HepG2 (cell line): Measurements from ENCODE around the gene SLC16A1. TPM values are rescaled to one million over a fixed set of nuclear protein-coding genes. Genes with fewer than 3 reads are reported as not detected.

Experiments used
- ATM ChIP-seq: fragments of 450-650 bp; IDR thresholded peaks from 2 replicates; pipeline ENCODE4 v1.7.1; 2017; ENCODE audit warnings: mild to moderate bottlenecking, borderline replicate concordance
- CHD2 ChIP-seq: IDR thresholded peaks from 2 replicates; pipeline ENCODE4 v1.6.1; 2011; ENCODE audit warnings: low read depth, low read length, improper control_type of control experiment
- CREM ChIP-seq, 2 experiments: sonication (generic) in 1 of 2; formaldehyde crosslinking in 1 of 2; IDR thresholded peaks; 2 replicates each; pipeline versions ENCODE4 v1.4.0 to v1.6.1; 2016 to 2020; ENCODE audit warnings: antibody characterized with exemption in 1 of 2, mild to moderate bottlenecking in 1 of 2, missing genetic modification reagents in 1 of 2
- DPF2 ChIP-seq: sonication (generic); formaldehyde crosslinking; IDR thresholded peaks from 2 replicates; pipeline ENCODE4 v1.4.0; 2020; ENCODE audit warnings: mild to moderate bottlenecking, low read depth, missing genetic modification reagents, borderline replicate concordance
- GATAD2A ChIP-seq: IDR thresholded peaks from 2 replicates; pipeline ENCODE4 v1.6.1; 2016
- JDP2 ChIP-seq: sonication (generic); formaldehyde crosslinking; IDR thresholded peaks from 2 replicates; pipeline ENCODE4 v1.8.1; 2022; ENCODE audit warnings: missing genetic modification reagents, borderline replicate concordance
- KDM6A ChIP-seq: IDR thresholded peaks from 2 replicates; pipeline ENCODE4 v1.6.1; 2016; ENCODE audit warnings: low read depth
- MAZ ChIP-seq, 2 experiments: sonication (generic) in 1 of 2; formaldehyde crosslinking in 1 of 2; IDR thresholded peaks; 2 replicates each; pipeline versions ENCODE4 v1.5.0 to v1.6.1; 2012 to 2020; ENCODE audit warnings: low read depth in 2 of 2, mild to moderate bottlenecking in 2 of 2, borderline replicate concordance in 1 of 2, improper control_type of control experiment in 1 of 2, low read length in 1 of 2, missing genetic modification reagents in 1 of 2, moderate library complexity in 1 of 2
- MEF2D ChIP-seq: sonication (generic); formaldehyde crosslinking; IDR thresholded peaks from 2 replicates; pipeline ENCODE4 v1.5.1; 2020; ENCODE audit warnings: mild to moderate bottlenecking, missing genetic modification reagents
- MIER3 ChIP-seq: IDR thresholded peaks from 2 replicates; pipeline ENCODE4 v1.6.1; 2016; ENCODE audit warnings: missing compliant biosample characterization, borderline replicate concordance
- NR2F1 ChIP-seq, 2 experiments: fragments of 450-650 bp in 1 of 2; formaldehyde crosslinking in 1 of 2; IDR thresholded peaks; 2 replicates each; pipeline versions ENCODE4 v1.5.0 to v1.6.1; 2016 to 2020; ENCODE audit warnings: mild to moderate bottlenecking in 1 of 2, missing compliant biosample characterization in 1 of 2, missing genetic modification reagents in 1 of 2, moderate library complexity in 1 of 2
- PTBP1 ChIP-seq: fragments of 200-400 bp; formaldehyde crosslinking; IDR thresholded peaks from 2 replicates; pipeline ENCODE4 v1.6.1; 2018; ENCODE audit warnings: low read length, low read depth; ENCODE audit not compliant: poor library complexity, severe bottlenecking
- RAD21 ChIP-seq: fragments of 450-650 bp; formaldehyde crosslinking; IDR thresholded peaks from 2 replicates; pipeline ENCODE4 v1.5.0; 2020; ENCODE audit warnings: mild to moderate bottlenecking
- RARA ChIP-seq: IDR thresholded peaks from 2 replicates; pipeline ENCODE4 v1.6.1; 2016; ENCODE audit warnings: missing genetic modification reagents, missing compliant biosample characterization
- SALL1 ChIP-seq: sonication (generic); formaldehyde crosslinking; IDR thresholded peaks from 2 replicates; pipeline ENCODE4 v1.8.0; 2022; ENCODE audit warnings: mild to moderate bottlenecking, missing genetic modification reagents
- SAP130 ChIP-seq: IDR thresholded peaks from 2 replicates; pipeline ENCODE4 v1.6.1; 2016; ENCODE audit warnings: low read depth
- SIX4 ChIP-seq: sonication (generic); formaldehyde crosslinking; IDR thresholded peaks from 2 replicates; pipeline ENCODE4 v1.4.0; 2020; ENCODE audit warnings: missing genetic modification reagents
- TARDBP ChIP-seq: sonication (generic); formaldehyde crosslinking; IDR thresholded peaks from 2 replicates; pipeline ENCODE4 v1.8.0; 2022; ENCODE audit warnings: mild to moderate bottlenecking, missing genetic modification reagents
- TCF7 ChIP-seq: sonication (generic); IDR thresholded peaks from 2 replicates; pipeline ENCODE4 v1.6.1; 2016; ENCODE audit warnings: antibody characterized with exemption, low read depth
- ZC3H4 ChIP-seq: sonication (generic); formaldehyde crosslinking; IDR thresholded peaks from 2 replicates; pipeline ENCODE4 v1.4.0; 2020; ENCODE audit warnings: missing genetic modification reagents, borderline replicate concordance
- ZNF251 ChIP-seq: sonication (generic); formaldehyde crosslinking; IDR thresholded peaks from 2 replicates; pipeline ENCODE4 v1.9.0; 2021; ENCODE audit warnings: mild to moderate bottlenecking, missing genetic modification reagents
- ZNF354B ChIP-seq: sonication (generic); formaldehyde crosslinking; IDR thresholded peaks from 2 replicates; pipeline ENCODE4 v1.8.0; 2022; ENCODE audit warnings: mild to moderate bottlenecking, missing genetic modification reagents
- ZNF431 ChIP-seq: sonication (generic); formaldehyde crosslinking; IDR thresholded peaks from 2 replicates; pipeline ENCODE4 v1.9.0; 2022; ENCODE audit warnings: missing genetic modification reagents, low read depth, mild to moderate bottlenecking, borderline replicate concordance
- ZNF546 ChIP-seq: sonication (generic); formaldehyde crosslinking; conservative IDR thresholded peaks from 2 replicates; pipeline ENCODE4 v1.8.1; 2023; ENCODE audit warnings: mild to moderate bottlenecking, missing genetic modification reagents
- polyA plus RNA-seq, 8 experiments: library from polyadenylated mRNA; depleted of rRNA in 3 of 8; stranded (reverse) in 7 of 8; unstranded in 1 of 8; fragments of >200 nt; fragmentation: Illumina TruSeq in 4 of 8; extraction: Trizol in 4 of 8; gene quantifications; 2 replicates each; pipeline versions ENCODE4 v1.2.1 to v1.2.3, GENCODE V29; 2011 to 2016; ENCODE audit warnings: low read depth in 4 of 8, missing spikeins in 1 of 8, mixed read lengths in 1 of 8; ENCODE audit not compliant: insufficient read depth in 1 of 8
- total RNA-seq, 5 experiments: library from RNA; depleted of rRNA; stranded (reverse); fragments of >200 nt; fragmentation: Illumina TruSeq; extraction: Trizol; gene quantifications; 2 replicates each; pipeline ENCODE4 v1.2.3, GENCODE V29; 2016; ENCODE audit warnings: low read depth in 1 of 5
- TF ChIP-seq, protein P1 (sequence below): sonication (generic); formaldehyde crosslinking; IDR thresholded peaks from 2 replicates; pipeline ENCODE4 v1.8.1; 2022; ENCODE audit warnings: mild to moderate bottlenecking, missing genetic modification reagents
- TF ChIP-seq, protein P2 (sequence below): sonication (generic); formaldehyde crosslinking; IDR thresholded peaks from 2 replicates; pipeline ENCODE4 v1.8.1; 2022; ENCODE audit warnings: low read depth, mild to moderate bottlenecking, missing genetic modification reagents
- TF ChIP-seq, protein P3 (sequence below): sonication (generic); formaldehyde crosslinking; IDR thresholded peaks from 2 replicates; pipeline ENCODE4 v1.4.0; 2020; ENCODE audit warnings: missing genetic modification reagents

The SLC16A1 gene
- total and polyA plus RNA-seq, 2 of the 13 experiments (the other 11 are each of a cell fraction or from before 2014, with no cell fraction given): 106 to 142 TPM

DNA sequence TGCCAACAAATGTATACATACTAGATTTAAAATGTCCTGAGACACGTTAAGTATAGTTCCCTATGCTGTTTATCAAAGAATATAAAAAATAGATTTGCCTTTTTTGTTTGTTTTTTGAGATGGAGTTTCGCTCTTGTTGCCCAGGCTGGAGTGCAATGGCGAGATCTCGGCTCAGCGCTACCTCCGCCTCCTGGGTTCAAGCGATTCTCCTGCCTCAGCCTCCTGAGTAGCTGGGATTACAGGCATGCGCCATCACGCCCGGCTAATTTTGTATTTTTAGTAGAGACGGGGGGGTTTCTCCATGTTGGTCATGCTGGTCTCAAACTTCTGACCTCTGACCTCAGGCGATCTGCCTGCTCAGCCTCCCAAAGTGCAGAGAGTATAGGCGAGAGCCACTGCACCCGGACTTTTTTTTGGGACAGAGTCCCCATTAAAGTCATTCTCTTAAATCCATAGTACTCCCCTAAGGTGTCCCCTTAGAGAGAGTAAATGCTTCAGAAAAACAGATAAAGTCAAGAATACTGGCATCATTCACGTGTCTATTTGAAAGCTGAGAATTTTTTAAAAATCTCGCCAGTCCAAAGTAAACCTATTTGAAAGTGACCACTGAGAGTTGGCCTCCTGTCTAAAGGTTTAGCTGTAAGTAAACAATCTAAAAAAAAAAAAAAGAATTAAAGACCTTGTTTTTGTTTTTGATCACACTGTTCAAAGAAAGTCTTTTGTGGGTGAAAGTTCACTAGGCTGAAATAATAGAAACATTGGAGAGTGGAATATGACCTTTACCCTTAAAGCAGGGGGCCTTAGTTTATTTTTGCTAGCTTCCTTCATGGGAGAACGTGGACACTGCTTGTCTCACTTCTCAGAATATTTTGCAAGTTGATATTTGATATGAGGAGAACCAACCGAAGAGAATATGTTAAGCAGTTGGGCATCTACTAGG, 48.0 kb upstream of the SLC16A1 start (continued):
- TF ChIP-seq ZC3H4 (no peak), PTBP1 (no peak), ATM (no peak), CREM (IDR thresholded peaks at IDR 0.05) (peak; percentile 86), CREM (CRISPR knock-in tag; IDR thresholded peaks at IDR 0.05) (no peak), ZNF546 (no peak), RAD21 (CRISPR knock-in tag) (no peak), MIER3 (0 out of 2 replicates have a peak, but pooled peaks have one; percentile 32), ZNF251 (no peak), KDM6A (CRISPR knock-in tag) (peak; percentile 92), TCF7 (peak; percentile 74), GATAD2A (CRISPR knock-in tag) (peak; percentile 77), TARDBP (CRISPR knock-in tag) (peak; percentile 71), JDP2 (CRISPR knock-in tag) (no peak), NR2F1 (CRISPR knock-in tag; IDR thresholded peaks at IDR 0.05) (peak; percentile 66), ZNF431 (CRISPR knock-in tag) (no peak), RARA (peak; percentile 90), CHD2 (no peak), ZNF354B (CRISPR knock-in tag) (no peak), MAZ (IDR thresholded peaks at IDR 0.05; ENCODE audit: borderline replicate concordance, low read depth, low read length) (no peak), MAZ (CRISPR knock-in tag; IDR thresholded peaks at IDR 0.05; ENCODE audit: low read depth) (no peak), DPF2 (CRISPR knock-in tag) (peak; percentile 46; the same call in 1 of the 2 replicates), SALL1 (CRISPR knock-in tag) (peak; percentile 10), SAP130 (CRISPR knock-in tag) (peak; percentile 77), MEF2D (peak; percentile 84), SIX4 (CRISPR knock-in tag) (peak; percentile 91)
- TF ChIP-seq, protein P1, sequence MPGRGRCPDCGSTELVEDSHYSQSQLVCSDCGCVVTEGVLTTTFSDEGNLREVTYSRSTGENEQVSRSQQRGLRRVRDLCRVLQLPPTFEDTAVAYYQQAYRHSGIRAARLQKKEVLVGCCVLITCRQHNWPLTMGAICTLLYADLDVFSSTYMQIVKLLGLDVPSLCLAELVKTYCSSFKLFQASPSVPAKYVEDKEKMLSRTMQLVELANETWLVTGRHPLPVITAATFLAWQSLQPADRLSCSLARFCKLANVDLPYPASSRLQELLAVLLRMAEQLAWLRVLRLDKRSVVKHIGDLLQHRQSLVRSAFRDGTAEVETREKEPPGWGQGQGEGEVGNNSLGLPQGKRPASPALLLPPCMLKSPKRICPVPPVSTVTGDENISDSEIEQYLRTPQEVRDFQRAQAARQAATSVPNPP (CRISPR knock-in tag): no peak
- TF ChIP-seq, protein P2, sequence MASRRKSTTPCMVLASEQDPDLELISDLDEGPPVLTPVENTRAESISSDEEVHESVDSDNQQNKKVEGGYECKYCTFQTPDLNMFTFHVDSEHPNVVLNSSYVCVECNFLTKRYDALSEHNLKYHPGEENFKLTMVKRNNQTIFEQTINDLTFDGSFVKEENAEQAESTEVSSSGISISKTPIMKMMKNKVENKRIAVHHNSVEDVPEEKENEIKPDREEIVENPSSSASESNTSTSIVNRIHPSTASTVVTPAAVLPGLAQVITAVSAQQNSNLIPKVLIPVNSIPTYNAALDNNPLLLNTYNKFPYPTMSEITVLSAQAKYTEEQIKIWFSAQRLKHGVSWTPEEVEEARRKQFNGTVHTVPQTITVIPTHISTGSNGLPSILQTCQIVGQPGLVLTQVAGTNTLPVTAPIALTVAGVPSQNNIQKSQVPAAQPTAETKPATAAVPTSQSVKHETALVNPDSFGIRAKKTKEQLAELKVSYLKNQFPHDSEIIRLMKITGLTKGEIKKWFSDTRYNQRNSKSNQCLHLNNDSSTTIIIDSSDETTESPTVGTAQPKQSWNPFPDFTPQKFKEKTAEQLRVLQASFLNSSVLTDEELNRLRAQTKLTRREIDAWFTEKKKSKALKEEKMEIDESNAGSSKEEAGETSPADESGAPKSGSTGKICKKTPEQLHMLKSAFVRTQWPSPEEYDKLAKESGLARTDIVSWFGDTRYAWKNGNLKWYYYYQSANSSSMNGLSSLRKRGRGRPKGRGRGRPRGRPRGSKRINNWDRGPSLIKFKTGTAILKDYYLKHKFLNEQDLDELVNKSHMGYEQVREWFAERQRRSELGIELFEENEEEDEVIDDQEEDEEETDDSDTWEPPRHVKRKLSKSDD (CRISPR knock-in tag): no peak
- TF ChIP-seq, protein P3, sequence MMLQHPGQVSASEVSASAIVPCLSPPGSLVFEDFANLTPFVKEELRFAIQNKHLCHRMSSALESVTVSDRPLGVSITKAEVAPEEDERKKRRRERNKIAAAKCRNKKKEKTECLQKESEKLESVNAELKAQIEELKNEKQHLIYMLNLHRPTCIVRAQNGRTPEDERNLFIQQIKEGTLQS (CRISPR knock-in tag): no peak
